Stimulated activated CD4-positive, alpha-beta T cell treated with anti-CD3 and anti-CD28 coated beads, Interleukin-4, amount 100 ng/mL, for 48 hours (primary cell): ENCODE measurements around the gene ABCB9.
"Not testable (repeated sequence)": the region's sequence is repeated elsewhere in the genome, so short reads cannot be mapped to it uniquely, and the experiment has no call there.

Experiments used
- DNase-seq, 2 donors: peaks; one replicate each; pipeline ENCODE4 v3.0.0-alpha.2; 2020; ENCODE audit warnings: low read depth in 2 of 2

ABCB9 gene

GRCh38 chr12:122965851-122966742 lies at the start of gene ABCB9:
ABCB9 (minus strand) TSS chr12:122966463; CDS start chr12:122960235, 6,228 bp downstream.
- DNase-seq = peak; percentile 95 to 97

- not testable (repeated sequence) for DNase-seq
Measured at GRCh38 chr12:123014473-123014872, 48.2 kb upstream of the ABCB9 start.

GRCh38 chr12:123013185-123014095 lies 47.2 kb upstream of the ABCB9 start:
- no peak for DNase-seq

- DNase-seq = no peak
Measured at GRCh38 chr12:123011701-123012100, 45.4 kb upstream of the ABCB9 start.

DNA sequence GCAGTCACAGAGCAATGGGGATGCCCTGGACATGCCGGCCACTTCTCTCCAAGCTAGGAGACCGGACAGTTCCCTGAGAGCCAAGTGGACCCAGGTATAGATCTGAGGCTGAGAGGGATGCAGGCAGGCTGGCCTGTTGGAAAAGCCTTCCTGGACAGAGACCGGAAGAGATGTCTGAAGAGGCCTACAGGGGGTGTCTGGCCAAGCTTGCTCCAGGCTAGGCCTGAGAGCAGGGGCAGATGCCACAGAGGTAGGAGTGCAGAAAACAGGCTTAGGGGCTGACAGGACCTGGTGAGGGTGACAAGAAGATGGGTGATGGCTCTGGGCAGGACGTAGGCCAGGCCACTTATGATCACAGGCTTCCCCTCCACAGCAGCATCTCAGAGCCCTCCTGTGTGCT lies 44.4 kb upstream of the ABCB9 start:
- DNase-seq = no peak

GRCh38 chr12:123010110-123010509 lies 43.8 kb upstream of the ABCB9 start:
- DNase-seq = no peak

DNA sequence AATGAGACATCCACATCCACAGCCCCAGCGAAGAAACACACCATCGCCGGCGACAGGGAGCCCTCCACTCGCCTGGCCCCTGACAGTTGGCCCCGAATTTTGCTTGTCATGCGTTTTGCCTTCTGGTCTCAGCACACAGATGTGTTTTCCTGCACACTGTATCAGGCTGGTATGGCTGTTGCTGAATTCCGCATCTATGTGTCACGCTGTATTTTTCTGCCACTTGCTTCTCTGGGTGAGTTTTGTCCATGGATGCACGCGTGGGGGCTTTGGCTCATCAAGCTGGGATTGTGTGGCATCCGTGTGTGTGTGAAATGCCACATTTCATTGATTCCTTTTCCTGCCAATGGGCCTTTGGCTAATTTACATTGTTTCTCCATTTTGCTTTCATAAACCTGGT lies 40.7 kb upstream of the ABCB9 start:
- no peak for DNase-seq

GRCh38 chr12:123005081-123005626 lies 38.9 kb upstream of the ABCB9 start:
- no peak for DNase-seq

GRCh38 chr12:123004287-123004686 lies 38.0 kb upstream of the ABCB9 start:
- DNase-seq = no peak

GRCh38 chr12:123003257-123003656 lies 37.0 kb upstream of the ABCB9 start:
- no peak for DNase-seq

- DNase-seq = no peak
Measured at GRCh38 chr12:123001464-123001863, 35.2 kb upstream of the ABCB9 start.

GRCh38 chr12:123000578-123000977 lies 34.3 kb upstream of the ABCB9 start:
- DNase-seq = no peak

- DNase-seq = no peak
Measured at GRCh38 chr12:122999986-123000420, 33.7 kb upstream of the ABCB9 start.

- no peak for DNase-seq
Measured at GRCh38 chr12:122999196-122999946, 33.1 kb upstream of the ABCB9 start.

DNA sequence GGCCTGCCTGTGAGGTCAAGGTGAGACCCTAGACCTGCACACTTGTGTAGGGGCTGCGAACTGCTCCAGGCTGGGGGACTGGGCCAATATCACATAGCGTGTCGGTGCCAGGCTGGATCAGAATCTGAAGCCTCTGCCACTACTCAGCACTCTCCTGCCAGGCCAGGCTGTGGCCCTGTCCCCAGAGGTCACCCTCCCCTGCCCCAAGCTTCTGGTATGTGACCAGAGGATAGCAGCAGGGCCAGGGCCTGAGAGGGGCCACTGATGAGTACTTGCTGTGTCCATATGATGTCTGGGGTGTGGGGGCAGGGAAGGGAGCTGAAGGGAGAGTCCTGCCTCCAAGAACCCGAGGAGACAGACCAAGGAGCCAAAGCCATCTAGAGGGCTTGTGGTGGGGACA lies 32.1 kb upstream of the ABCB9 start:
- DNase-seq = no peak

- no peak for DNase-seq
Measured at GRCh38 chr12:122997343-122998250, 31.3 kb upstream of the ABCB9 start.

- no peak for DNase-seq
Measured at GRCh38 chr12:122996621-122997342, 30.5 kb upstream of the ABCB9 start.

- DNase-seq = no peak
Measured at GRCh38 chr12:122996188-122996601, 29.9 kb upstream of the ABCB9 start.

- no peak for DNase-seq
Measured at GRCh38 chr12:122995503-122996187, 29.4 kb upstream of the ABCB9 start.
